ENCODE results near the gene TNFSF9. TPM values are rescaled to one million over a fixed set of nuclear protein-coding genes. Genes with fewer than 3 reads are reported as not detected.
A peak's percentile ranks its signal among the peaks of the same experiment; 100 is the strongest.
"Not testable (repeated sequence)": the region's sequence is repeated elsewhere in the genome, so short reads cannot be mapped to it uniquely, and the experiment has no call there.

TNFSF9 gene
- total RNA-seq, 6 experiments from 2014 or later: 0.27 to 1.6 (median 0.55) TPM; not detected in 3

- ATAC-seq (no peak), DNase-seq (no peak)
- Histone ChIP-seq H3K9me3 (no peaks in the 10 kb centered on the region), H3K4me1 (peaks cover 0 to 9% (median 0%) of the 10 kb centered on the region in 4 donors), H3K27ac (no peak overlapping the region), H3K27me3 (peaks cover 0 to 11% of the 10 kb centered on the region in 2 donors), H3K4me3 (no peak overlapping the region), H3K36me3 (no peaks in the 10 kb centered on the region)
- intact Hi-C loops (cut with DNase I): no loop called here
- 90% methylated on average over 7 of the region's 9 CpGs for WGBS (ENCODE audit: insufficient coverage, low coverage, low lambda C conversion rate, missing lambda C conversion rate)
- TF ChIP-seq, protein P1, sequence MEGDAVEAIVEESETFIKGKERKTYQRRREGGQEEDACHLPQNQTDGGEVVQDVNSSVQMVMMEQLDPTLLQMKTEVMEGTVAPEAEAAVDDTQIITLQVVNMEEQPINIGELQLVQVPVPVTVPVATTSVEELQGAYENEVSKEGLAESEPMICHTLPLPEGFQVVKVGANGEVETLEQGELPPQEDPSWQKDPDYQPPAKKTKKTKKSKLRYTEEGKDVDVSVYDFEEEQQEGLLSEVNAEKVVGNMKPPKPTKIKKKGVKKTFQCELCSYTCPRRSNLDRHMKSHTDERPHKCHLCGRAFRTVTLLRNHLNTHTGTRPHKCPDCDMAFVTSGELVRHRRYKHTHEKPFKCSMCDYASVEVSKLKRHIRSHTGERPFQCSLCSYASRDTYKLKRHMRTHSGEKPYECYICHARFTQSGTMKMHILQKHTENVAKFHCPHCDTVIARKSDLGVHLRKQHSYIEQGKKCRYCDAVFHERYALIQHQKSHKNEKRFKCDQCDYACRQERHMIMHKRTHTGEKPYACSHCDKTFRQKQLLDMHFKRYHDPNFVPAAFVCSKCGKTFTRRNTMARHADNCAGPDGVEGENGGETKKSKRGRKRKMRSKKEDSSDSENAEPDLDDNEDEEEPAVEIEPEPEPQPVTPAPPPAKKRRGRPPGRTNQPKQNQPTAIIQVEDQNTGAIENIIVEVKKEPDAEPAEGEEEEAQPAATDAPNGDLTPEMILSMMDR (IDR thresholded peaks at IDR 0.05): no peak
- no peak for TF ChIP-seq POLR2A (IDR thresholded peaks at IDR 0.05)
Observed at GRCh38 chr19:6503407-6504201, 27.2 kb upstream of the TNFSF9 start.

- intact Hi-C loops (cut with DNase I); H3K27me3 ChIP-seq; H3K9me3 ChIP-seq; H3K4me1 ChIP-seq; H3K4me3 ChIP-seq; H3K36me3 ChIP-seq; H3K27ac ChIP-seq; DNase-seq: not testable (repeated sequence)
- ATAC-seq: peak in 1 of 4 donors; percentile 34
- WGBS (ENCODE audit: insufficient coverage, low coverage, low lambda C conversion rate, missing lambda C conversion rate): 60% methylated on average over 6 of the region's 9 CpGs
Observed at GRCh38 chr19:6508028-6508771, 22.6 kb upstream of the TNFSF9 start.

GRCh38 chr19:6509118-6509971 is 21.5 kb upstream of the TNFSF9 start:
- Histone ChIP-seq H3K4me3 (no peak overlapping the region), H3K27me3 (no peaks in the 10 kb centered on the region), H3K4me1 (no peaks in the 10 kb centered on the region), H3K9me3 (no peaks in the 10 kb centered on the region), H3K27ac (peak overlapping the region in 1 of 3 donors; percentile 18), H3K36me3 (no peaks in the 10 kb centered on the region)
- intact Hi-C loops (cut with DNase I): no loop called here
- ATAC-seq: peak; percentile 72 to 87 (median 76)
- WGBS (ENCODE audit: insufficient coverage, low coverage, low lambda C conversion rate, missing lambda C conversion rate): 26% methylated on average over 15 of the region's 20 CpGs
- no peak for TF ChIP-seq POLR2A (IDR thresholded peaks at IDR 0.05)
- TF ChIP-seq, protein P1 (IDR thresholded peaks at IDR 0.05): no peak
- DNase-seq: peak in 2 of 3 donors; percentile 57 to 68

GRCh38 chr19:6510618-6511017 is 20.2 kb upstream of the TNFSF9 start:
- ATAC-seq: no peak
- Histone ChIP-seq H3K9me3 (no peaks in the 10 kb centered on the region), H3K27me3 (no peaks in the 10 kb centered on the region), H3K36me3 (no peaks in the 10 kb centered on the region), H3K4me1 (no peaks in the 10 kb centered on the region), H3K27ac (no peak overlapping the region), H3K4me3 (no peak overlapping the region)
- no peak for DNase-seq
- WGBS (ENCODE audit: insufficient coverage, low coverage, low lambda C conversion rate, missing lambda C conversion rate): 23% methylated on average over 2 of the region's 7 CpGs
- intact Hi-C loops (cut with DNase I): loop anchor here in 1 of 2 donors (10.0 kb wide), 1 partner anchor 354 kb away; no protein-coding TSS in a partner anchor
- no peak for TF ChIP-seq POLR2A (IDR thresholded peaks at IDR 0.05)
- TF ChIP-seq, protein P1 (IDR thresholded peaks at IDR 0.05): no peak

Data from right lobe of liver (tissue), 6 donors.